NCI-H345 (cell line): ENCODE measurements around the gene CCDC116.
"Not testable (repeated sequence)": the region's sequence is repeated elsewhere in the genome, so short reads cannot be mapped to it uniquely, and the experiment has no call there.

Source experiments
- DNase-seq: peaks from one replicate; lab custom pipeline; 2025; lab: John Stamatoyannopoulos, UW

Gene CCDC116

DNA sequence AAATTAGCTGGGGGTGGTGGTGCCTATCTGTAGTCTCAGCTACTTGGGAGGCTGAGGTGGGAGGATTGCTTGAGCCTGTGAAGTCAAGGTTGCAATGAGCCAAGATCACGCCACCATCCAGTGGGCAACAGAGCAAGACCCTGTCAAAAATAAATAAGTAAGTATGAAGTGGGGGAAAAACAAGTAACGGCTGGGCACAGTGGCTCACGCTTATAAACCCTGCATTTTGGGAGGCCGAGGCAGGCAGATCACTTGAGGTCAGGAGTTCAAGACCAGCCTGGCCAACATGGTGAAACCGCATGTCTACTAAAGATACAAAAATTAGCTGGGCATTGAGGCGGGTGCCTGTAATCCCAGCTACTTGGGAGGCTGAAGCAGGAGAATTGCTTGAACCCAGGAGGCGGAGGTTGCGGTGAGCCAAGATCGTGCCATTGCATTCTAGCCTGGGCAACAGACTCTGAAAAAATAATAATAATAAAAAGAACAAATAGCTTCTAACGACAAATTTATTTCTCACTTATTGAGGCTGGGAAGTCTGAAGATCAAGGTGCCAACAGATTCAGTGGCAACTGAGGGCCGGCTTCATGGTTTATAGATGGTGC lies 22.9 kb upstream of the CCDC116 start:
- DNase-seq: not testable (repeated sequence)

DNA sequence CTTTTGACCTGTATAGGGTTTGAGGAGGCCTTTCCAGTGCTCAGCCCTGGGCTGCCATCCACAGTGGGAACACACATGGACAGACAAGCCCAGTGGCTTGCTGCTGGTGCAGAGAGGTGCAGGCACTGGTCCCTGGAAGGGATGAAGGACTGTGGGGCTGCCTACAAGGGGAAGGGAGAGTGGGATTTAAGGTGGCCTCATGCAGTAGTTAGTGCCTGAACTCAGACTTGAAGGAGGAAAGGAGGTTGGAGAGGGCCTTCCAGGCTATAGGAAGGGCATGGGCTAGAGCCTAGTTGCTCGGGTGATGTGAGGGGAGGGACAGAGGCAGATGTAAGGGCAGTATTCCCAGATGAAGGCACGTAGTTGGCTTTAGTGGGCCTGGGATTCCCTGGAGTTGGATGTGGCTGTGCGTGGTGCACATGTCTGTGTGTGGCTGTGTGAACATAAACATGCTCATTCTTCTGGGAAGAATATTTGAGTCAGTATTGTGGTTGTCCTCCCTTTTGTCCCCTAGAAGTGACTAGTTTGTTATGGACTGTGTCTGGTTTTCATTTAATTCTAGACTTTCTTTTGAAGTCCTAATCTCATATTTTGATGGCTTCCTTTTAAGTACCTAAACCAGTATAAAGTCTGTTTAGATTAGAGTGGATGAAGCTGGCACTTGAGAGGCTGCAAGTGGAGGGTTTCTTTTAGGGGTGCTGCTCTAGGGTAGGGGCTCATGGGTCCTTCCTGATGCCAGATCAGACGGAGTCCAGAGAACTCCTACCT lies 21.2 kb upstream of the CCDC116 start:
- no peak for DNase-seq

DNA sequence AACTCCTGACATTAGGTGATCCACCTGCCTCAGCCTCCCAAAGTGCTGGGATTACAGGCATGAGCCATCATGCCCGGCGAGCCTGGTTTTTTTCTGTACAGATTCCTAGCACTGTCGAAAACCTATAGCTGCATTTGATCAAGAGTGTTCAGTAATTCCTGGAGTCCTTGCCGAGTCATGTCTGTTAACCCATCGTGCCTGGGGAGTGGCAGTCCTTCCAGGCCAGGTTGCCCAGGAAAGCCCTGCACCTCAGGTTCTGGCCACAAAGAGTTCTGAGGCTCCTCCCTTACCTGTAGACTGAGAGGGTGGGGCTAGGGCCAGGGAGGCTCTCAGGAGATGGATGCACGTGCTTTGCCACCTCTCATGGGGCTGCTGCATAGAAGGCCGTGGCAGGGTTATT lies 19.7 kb upstream of the CCDC116 start:
- DNase-seq: no peak

- DNase-seq: no peak
Observed at GRCh38 chr22:21613553-21614233, 18.9 kb upstream of the CCDC116 start.

GRCh38 chr22:21615731-21616130 lies 16.8 kb upstream of the CCDC116 start:
- no peak for DNase-seq

DNA sequence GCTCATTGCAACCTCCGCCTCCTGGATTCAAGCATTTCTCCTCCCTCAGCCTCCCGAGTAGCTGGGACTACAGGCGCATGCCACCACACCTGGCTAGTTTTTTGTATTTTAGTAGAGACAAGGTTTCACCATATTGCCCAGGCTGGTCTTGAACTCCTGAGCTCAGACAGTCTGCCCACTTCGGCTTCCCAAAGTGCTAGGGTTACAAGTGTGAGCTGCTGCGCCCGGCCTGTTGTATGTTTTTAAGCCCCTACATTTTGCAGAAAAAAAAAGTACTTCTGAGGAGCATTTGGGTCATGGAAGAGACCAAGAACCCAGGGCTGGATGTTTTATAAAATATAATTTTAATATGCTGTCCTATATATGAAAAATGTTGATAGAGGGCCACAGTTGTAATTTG lies 15.2 kb upstream of the CCDC116 start:
- DNase-seq: not testable (repeated sequence)

- DNase-seq: no peak
Observed at GRCh38 chr22:21621025-21621424, 11.5 kb upstream of the CCDC116 start.

GRCh38 chr22:21622011-21622918 lies 10.3 kb upstream of the CCDC116 start:
- DNase-seq: no peak

- DNase-seq: no peak
Observed at GRCh38 chr22:21622919-21623647, 9.5 kb upstream of the CCDC116 start.

DNA sequence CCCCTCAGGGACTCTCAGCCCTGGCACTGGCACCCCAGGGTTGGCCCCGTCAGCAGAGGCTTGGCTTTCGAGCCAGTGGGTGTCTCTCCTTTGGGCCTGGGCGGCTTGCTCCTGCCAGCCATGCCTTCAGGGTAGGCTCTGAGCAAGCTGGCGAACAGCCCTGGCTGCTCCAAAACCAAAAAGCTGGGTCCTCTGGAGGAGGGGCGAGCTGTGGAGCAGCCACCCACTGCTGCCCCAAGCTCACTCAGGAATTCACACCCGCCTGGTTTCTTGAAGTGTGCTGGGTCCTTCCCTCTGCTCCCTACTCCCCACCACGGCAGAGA lies 9.0 kb upstream of the CCDC116 start:
- no peak for DNase-seq

DNA sequence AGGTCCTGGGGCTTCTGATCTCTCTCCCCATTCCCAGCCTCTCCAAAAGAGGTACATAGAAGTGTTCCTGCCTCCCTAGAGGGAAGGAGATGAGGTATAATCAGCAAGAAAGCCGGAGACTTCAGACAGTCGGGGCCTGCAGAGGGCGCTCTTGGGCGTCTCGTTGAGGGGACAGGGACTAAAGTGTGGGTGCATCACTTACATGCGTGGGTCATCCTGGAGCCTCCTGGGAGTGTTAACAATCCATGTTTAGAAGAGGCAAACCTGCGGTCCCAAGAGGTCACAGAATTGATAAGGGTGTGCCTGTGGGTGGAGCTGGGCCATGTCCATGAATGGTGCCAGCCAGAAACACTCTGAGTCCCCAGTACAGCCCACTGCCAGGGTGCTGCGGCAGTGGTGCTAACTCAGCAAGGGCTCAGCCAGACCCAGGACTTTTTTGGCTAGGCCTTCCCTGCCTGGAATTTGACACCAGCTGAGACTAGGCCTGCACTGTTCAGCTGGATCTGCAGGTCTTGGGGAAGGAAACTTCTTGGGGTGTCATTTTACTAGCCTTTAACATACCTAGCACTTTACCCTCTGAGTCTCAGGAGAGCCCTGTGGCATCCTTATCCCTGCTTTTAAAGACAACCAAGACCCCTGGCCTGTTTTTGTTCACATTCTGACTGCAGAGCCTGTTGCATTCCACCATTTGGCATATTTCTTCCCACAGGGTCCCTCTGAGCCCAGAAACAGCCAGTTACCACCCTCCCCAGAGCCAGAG lies 8.3 kb upstream of the CCDC116 start:
- no peak for DNase-seq

- no peak for DNase-seq
Observed at GRCh38 chr22:21624880-21625791, 7.4 kb upstream of the CCDC116 start.

DNA sequence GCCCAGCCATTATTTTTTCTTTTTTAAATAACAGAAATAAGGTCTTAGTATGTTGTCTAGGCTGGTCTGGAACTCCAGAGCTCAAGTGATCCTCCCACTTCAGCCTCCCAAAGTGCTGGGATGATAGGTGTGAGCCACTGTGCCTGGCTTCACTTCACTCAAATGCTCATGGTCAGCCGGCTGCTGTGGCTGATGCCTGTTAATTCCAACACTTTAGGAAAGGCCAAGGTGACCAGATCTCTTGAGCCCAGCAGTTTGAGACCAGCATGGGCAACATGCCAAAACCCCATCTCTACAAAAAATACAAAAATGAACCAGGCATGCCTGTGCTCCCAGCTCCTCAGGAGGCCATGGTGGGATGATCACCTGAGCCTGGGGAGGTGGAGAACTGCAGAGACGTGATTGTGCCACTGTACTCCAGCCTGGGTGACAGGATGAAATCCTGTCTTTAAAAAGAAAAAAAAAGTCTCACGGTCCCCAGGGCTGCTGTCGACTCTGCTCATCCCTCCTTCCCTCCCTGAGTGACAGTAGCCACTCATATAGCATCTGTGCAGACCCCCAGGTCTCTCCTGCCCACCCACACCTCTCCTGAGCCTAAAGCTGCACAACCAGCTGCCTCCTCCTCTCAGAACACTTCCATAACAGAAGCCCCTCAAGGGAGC lies 6.4 kb upstream of the CCDC116 start:
- no peak for DNase-seq

GRCh38 chr22:21626735-21627469 lies 5.7 kb upstream of the CCDC116 start:
- no peak for DNase-seq

DNA sequence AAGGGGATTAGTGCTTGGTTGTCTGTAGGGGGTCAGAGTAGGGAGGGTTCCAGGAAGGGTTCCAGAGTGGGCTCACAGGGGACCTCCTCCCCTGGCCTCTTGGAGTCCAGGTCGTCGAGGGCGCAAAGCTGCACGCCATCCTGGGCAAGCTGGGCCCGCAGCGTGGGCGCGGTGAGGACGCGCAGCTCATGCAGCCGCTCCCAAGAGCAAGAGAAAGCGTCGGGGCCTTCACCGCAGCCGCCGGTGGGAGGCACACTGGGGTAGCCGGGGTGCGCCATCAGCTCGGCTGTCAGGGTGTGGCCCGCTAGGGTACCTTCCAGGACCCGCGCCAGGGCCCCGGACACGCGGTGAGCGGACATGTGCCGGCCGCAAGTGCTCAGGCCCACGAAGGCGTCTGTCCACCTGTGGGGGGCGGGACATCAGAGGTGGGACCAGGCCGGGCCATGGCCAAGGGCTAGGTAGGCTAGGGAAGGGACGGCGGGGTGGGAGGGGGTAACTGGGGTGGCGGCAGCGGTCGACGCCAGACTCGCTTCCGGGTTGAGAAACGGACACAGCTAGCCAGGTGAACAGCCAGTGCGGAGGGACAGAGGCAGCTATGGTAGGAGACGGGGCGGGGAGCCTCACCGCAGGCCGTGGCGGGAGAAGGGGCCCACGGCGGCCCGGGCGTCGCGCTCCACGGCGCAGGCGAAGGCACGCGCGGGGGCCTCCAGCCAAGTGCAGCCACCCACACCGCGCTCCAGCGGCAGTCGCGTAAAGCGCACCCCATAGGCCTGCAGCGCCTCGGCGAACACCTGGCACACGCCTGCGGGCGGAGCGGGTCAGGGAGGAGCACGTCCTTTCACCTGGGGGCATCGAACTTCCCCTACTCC lies 3.9 kb upstream of the CCDC116 start:
- DNase-seq: no peak

DNA sequence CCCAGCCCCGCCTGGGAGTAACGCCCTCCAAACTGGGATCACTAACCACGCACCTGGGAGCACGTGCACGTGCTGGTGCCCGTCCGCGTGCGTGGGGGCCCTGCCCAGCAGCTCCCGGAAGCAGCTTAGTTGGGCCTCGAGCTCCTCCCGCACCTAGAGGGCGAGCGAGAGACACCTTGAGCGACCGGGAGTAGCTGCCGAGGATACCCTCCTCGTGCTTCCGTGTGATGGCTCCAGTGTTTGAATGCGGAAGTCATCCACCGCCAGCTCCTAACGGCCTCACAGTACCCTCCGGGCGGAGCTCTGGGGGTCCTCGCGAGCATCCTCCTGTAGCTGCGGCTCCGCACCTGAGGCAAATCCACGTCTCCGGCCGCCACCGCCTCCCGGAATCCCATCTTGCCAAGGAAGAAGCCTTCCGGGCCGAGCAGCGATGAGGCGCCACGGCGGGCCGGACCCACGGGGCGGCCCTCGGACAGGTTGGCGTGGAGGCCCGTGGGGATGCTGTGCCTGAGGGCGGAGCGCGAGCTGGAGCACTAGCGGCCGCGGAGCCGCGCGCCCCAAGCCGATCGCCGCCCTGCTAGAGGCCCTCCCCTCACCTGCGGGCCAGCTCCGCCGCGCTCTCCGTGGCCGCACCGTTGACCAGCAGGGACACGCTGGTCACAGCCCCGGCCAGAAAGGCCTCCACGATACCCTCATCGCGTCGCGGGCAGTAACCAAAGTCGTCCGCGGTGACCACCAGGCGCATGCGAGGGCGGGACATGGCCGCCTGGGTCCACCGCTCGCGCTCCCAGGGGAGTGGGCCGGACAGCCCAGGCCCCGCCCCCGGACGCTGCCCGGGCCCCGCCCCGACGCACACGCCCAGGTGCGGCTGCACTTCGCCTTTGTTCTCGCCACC lies 3.1 kb upstream of the CCDC116 start, which contains the start of gene YDJC:
Gene YDJC, minus strand, starts transcription at position 768 of the 895 bp plus-strand sequence. Its CDS starts 8 bp downstream, at position 760.
- DNase-seq: peak; percentile 91
